GM18873 (cell line): ENCODE results near the gene CADM4.
"Not testable (repeated sequence)": the region's sequence is repeated elsewhere in the genome, so short reads cannot be mapped to it uniquely, and the experiment has no call there.

Experiments used
- ATAC-seq: cut with Tn5 transposase; IDR thresholded peaks from one replicate; pipeline ENCODE4 v1.9.1; 2021; ENCODE audit warnings: mild to moderate bottlenecking, moderate library complexity, moderate number of reproducible peaks; ENCODE audit not compliant: unreplicated experiment, low FRiP score

The CADM4 gene

DNA sequence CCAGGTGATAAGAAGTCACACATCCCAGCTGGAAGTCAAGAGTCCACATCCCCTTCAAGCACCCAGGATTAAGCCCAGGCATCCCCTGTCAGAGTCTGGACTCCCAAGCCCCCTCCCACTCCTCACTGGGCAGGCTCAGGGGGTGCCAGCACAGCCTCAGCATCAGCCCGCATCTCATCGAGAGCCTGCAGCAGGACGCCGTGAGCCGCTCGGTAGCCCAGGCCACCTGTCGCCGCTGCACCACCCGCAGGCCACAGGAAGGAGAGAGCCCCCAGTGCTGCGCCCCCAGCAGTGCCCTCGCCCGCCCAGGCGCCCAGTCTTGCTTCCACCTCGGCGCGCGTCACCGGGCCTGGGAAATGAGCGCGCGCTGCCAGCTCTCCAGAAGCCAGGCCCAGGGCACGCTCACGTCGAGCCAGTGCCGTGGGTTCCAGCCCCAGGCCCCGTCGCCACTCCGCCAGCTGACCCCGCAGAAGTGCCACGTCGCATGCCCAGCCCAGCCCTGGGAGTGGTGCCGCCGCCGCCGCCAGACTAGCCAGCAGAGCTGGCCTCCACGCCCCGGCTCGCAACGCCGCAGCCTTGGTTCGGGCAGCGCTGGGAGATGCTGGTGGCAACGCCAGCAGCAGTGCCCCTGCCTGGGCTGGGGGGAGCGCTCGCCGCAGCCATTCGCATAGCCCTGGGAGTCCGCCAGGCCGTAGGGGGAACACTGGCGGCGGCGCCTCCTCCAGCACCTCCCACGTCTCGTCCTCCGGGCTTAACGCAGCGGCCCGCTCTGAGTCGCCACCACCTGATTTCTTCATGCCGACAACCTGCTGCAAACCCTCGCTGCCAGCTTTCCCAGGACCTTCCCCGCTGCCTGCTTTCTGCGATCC is 47.5 kb downstream of the CADM4 start:
- ATAC-seq = no peak

DNA sequence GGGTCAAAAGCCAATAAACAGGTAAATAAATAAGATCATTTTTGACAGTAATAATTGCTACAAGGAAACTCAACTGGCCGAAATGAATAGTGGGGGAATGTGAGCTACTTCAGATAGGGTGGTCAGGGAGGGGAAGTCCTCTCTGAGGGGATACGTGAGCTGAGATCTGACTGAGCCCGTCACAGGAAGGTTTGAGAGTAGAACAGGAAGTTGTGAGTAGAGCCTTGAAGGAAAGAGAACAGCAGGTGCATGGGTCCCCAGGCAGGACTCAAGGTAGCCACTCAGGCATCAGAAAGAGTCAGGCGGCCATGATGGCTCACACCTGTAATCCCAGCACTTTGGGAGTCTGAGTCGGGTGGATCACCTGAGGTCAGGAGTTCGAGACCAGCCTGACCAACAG is 50.0 kb downstream of the CADM4 start:
- no peak for ATAC-seq

GRCh38 chr19:43589277-43589676 is 50.4 kb downstream of the CADM4 start:
- ATAC-seq = no peak

GRCh38 chr19:43587029-43587428 is 52.6 kb downstream of the CADM4 start:
- ATAC-seq = not testable (repeated sequence)

- no peak for ATAC-seq
Observed at GRCh38 chr19:43586346-43586745, 53.3 kb downstream of the CADM4 start.

DNA sequence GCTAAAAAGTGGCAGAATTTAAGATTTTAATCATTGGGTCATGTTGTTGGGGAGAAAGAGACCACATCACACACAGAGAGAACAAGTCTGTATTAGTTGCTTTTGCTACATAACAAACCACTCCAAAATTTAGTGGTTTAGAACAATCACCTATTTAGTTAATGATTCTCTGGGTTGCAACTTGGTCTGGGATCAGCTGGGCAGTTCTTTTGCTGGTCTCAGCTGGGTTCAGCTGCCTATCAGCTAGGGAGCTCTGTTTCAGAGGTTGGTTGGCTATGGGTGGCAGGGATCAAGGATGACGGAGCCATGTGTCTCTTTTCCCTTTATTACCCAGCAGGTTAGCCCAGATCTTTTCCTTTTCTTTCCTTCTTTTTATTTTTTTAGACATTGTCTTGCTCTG is 55.2 kb downstream of the CADM4 start:
- ATAC-seq = no peak

DNA sequence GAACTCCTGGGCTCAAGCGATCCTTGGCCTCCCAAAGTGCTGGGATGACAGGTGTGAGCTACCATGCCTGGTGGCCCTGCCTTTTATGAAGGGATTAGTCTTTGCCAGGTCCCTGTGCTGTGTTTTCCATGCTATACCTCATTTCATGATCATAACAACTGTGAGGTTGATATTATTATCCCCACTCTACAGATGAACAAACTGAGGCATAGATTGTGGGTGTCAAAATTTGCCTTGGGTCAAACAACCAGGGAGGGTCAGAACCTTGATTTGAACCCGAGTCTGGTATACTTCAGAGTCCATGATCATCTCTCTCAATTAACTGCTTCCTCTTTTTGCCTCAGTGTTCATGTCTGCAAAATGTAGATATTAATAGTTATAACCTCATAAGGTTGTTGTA is 57.2 kb downstream of the CADM4 start:
- ATAC-seq = no peak

GRCh38 chr19:43581467-43581866 is 58.2 kb downstream of the CADM4 start:
- no peak for ATAC-seq

DNA sequence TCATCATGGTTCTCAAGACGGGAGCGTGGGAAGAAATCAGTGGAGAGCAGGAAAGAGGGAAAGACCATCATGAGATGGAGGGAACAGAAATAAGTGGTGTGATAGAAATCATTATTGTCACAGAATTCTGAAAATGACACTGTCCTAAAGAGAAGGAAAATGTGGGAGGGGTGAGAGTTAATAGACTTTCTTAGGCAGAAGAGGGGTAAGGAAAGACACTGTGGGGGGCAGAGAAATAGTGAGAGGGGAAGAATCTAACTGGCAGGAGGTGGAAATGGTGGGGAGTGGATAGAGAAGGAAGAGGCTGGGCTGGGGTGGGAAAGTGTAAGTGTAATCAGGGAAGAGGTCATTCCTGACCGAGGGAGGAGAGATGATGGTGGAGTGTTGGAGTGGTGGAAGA is 60.9 kb downstream of the CADM4 start:
- no peak for ATAC-seq

DNA sequence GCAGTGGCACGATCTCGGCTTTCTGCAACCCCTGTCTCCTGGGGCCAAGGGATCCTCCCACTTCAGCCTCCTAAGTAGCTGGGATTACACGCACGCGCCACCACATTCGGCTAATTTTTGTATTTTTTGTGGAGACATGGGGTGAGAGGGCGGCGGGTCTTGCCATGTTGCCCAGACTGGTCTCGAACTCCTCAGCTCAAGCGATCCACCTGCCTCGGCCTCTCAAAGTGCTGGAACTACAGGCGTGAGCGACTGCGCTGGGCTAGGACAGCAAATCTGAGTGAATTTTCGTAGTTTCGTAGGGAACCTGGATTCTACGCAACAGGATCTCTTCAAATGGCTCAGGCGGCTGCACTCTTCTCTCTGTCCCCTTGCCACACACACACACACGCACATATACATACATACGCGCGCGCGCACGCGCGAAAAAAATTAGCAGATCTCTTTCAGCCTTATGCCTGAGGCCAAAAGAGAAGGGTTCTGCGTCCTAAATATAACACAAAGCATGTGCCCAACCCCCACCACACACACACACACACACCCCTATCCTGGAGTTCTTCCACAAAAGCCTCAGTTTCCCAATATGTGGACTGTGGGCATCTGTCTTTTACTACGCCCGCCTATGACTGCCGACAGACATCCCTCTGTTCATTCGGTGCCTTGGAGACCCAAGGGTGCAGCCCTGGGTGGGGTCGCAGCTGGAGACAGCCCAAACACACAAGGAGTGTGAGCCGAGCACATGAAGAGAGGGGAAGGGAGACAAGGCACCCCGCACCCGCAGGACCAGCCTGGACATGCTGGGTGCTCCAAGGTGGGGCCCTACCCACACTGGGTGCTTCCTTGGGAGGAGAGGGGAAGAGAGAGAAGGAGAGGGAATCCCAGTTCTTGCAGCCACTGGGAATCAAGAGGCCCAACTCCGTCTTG is 63.4 kb downstream of the CADM4 start:
- ATAC-seq = no peak

- peak; percentile 86 for ATAC-seq
Observed at GRCh38 chr19:43575156-43575950, 64.3 kb downstream of the CADM4 start, which contains the start of the genes PINLYP and XRCC1. TSS of gene PINLYP (plus strand) at chr19:43575801. CDS start at chr19:43577192, 1,391 bp downstream. TSS of gene XRCC1 (minus strand) at chr19:43575527. CDS start at chr19:43575458, 69 bp downstream.

GRCh38 chr19:43574424-43575155 is 65.1 kb downstream of the CADM4 start:
- no peak for ATAC-seq
